Parathyroid adenoma (tissue), 2 donors: ENCODE results near the gene CORT.

Experiments
- H2AFZ ChIP-seq: fragments of 300-600 bp; sonication (generic); one replicate; pipeline ENCODE4 v1.7.0; 2017; ENCODE audit warnings: antibody characterized with exemption, mild to moderate bottlenecking
- H3K27ac ChIP-seq: fragments of 300-600 bp; sonication (generic); one replicate; pipeline ENCODE4 v1.7.0; 2017
- H3K27me3 ChIP-seq: fragments of 300-600 bp; sonication (generic); one replicate; pipeline ENCODE4 v1.7.0; 2017; ENCODE audit warnings: low read length; ENCODE audit not compliant: control insufficient read depth, insufficient read depth
- H3K36me3 ChIP-seq: fragments of 300-600 bp; sonication (generic); one replicate; pipeline ENCODE4 v1.7.0; 2017; ENCODE audit warnings: low read length; ENCODE audit not compliant: control insufficient read depth, insufficient read depth
- H3K4me1 ChIP-seq: fragments of 300-600 bp; sonication (generic); one replicate; pipeline ENCODE4 v1.7.0; 2017; ENCODE audit warnings: control low read depth
- H3K4me2 ChIP-seq: fragments of 300-600 bp; sonication (generic); one replicate; pipeline ENCODE4 v1.7.0; 2017; ENCODE audit warnings: low read length
- H3K4me3 ChIP-seq: fragments of 300-600 bp; sonication (generic); one replicate; pipeline ENCODE4 v1.7.0; 2017; ENCODE audit warnings: low read depth, low read length
- H3K79me2 ChIP-seq: fragments of 300-600 bp; sonication (generic); one replicate; pipeline ENCODE4 v1.7.0; 2017; ENCODE audit warnings: control low read depth
- H3K9ac ChIP-seq: fragments of 300-600 bp; sonication (generic); one replicate; pipeline ENCODE4 v1.7.0; 2017; ENCODE audit warnings: mild to moderate bottlenecking
- H3K9me3 ChIP-seq: fragments of 300-600 bp; sonication (generic); one replicate; pipeline ENCODE4 v1.7.0; 2017; ENCODE audit warnings: low read length; ENCODE audit not compliant: control insufficient read depth
- TF ChIP-seq, protein P1 (sequence below): fragments of 300-600 bp; sonication (generic); IDR thresholded peaks from one replicate; pipeline ENCODE4 v1.7.0; 2017; ENCODE audit warnings: antibody characterized with exemption, mild to moderate bottlenecking
- donor health status: primary hyperparathyroidism.

Gene CORT, protein sequence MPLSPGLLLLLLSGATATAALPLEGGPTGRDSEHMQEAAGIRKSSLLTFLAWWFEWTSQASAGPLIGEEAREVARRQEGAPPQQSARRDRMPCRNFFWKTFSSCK

DNA sequence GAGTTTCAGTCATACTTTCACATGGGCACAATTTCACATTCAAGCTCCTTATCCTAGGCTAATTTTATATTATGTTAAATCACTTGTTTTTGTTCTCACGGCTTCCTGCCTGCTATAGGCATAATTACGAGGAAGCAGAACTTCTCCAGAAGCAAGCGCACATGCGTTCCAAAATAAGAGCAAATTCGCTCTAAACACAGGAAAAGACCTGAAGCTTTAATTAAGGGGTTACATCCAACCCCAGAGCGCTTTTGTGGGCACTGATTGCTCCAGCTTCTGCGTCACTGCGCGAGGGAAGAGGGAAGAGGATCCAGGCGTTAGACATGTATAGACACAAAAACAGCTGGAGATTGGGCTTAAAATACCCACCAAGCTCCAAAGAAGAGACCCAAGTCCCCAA is at the start of gene CORT:
TSS of gene CORT (plus strand) at position 281 of the 400 bp plus-strand sequence. CDS start 193 bp downstream, outside the sequence.
- H3K4me3 ChIP-seq = no peak within 1 kb of the TSS
- no peak within 1 kb of the TSS for H3K27ac ChIP-seq
- H3K9me3 ChIP-seq = no peaks in the 10 kb centered on the region
- H3K4me2 ChIP-seq = no peak within 1 kb of the TSS
- H3K4me1 ChIP-seq = no peaks in the 10 kb centered on the region
- no peaks in the 10 kb centered on the region for H3K79me2 ChIP-seq
- no peaks in the 10 kb centered on the region for H3K36me3 ChIP-seq
- H3K27me3 ChIP-seq = no peaks in the 10 kb centered on the region
- TF ChIP-seq, protein P1, sequence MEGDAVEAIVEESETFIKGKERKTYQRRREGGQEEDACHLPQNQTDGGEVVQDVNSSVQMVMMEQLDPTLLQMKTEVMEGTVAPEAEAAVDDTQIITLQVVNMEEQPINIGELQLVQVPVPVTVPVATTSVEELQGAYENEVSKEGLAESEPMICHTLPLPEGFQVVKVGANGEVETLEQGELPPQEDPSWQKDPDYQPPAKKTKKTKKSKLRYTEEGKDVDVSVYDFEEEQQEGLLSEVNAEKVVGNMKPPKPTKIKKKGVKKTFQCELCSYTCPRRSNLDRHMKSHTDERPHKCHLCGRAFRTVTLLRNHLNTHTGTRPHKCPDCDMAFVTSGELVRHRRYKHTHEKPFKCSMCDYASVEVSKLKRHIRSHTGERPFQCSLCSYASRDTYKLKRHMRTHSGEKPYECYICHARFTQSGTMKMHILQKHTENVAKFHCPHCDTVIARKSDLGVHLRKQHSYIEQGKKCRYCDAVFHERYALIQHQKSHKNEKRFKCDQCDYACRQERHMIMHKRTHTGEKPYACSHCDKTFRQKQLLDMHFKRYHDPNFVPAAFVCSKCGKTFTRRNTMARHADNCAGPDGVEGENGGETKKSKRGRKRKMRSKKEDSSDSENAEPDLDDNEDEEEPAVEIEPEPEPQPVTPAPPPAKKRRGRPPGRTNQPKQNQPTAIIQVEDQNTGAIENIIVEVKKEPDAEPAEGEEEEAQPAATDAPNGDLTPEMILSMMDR = no peak
- H3K9ac ChIP-seq = no peak within 1 kb of the TSS
- no peak within 1 kb of the TSS for H2AFZ ChIP-seq

DNA sequence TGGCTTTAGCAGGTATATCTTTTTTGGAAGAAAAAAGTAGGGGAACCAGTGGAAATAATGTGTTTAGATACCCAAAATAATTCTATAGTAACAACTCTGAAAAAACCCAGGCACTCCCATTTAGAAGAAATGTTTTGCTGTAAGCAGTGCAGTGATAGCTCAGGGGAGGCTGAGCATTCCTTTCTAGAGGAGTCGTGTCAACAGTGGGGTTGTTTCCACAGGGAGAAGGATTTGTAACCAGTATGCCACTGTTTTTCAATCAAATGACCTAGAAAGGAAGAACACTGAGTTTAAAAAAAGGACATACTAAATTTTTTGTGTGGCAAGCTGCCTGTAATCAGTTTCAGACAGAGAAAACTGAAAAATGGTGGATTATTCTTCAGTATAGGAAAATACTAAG is 48.5 kb upstream of the CORT start:
- H3K9ac ChIP-seq = no peak overlapping the region
- H2AFZ ChIP-seq = no peak overlapping the region
- H3K36me3 ChIP-seq = no peaks in the 10 kb centered on the region
- H3K9me3 ChIP-seq = no peaks in the 10 kb centered on the region
- H3K79me2 ChIP-seq = no peaks in the 10 kb centered on the region
- no peaks in the 10 kb centered on the region for H3K27me3 ChIP-seq
- TF ChIP-seq, protein P1 = no peak
- H3K27ac ChIP-seq = no peak overlapping the region
- no peak overlapping the region for H3K4me2 ChIP-seq
- H3K4me1 ChIP-seq = peaks cover 6% of the 10 kb centered on the region
- H3K4me3 ChIP-seq = no peak overlapping the region

DNA sequence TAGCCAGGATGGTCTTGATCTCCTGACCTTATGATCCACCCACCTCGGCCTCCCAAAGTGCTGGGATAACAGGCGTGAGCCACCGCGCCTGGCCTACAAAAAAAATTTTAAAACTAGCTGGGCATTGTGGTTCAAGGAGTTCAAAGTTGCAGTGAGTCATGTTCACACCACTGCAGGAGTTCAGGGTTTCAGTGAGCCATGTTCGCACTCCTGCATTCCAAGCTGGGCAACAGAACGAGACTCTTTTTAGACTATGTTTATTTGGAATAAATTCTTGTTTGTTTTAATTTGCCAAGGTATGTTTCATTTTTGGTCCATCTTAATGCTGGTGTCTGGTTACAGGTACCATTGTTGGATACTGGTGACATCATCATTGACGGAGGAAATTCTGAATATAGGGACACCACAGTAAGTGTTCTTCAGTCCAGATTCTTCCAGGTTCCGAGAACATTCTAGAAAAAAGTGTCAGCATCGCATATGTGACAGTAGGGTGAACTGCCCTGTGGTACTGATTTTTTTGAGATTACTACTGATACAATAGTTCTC is 47.0 kb upstream of the CORT start:
- Histone ChIP-seq H3K9me3 (no peaks in the 10 kb centered on the region), H3K79me2 (no peaks in the 10 kb centered on the region), H3K4me1 (peaks cover 6% of the 10 kb centered on the region), H2AFZ (no peak overlapping the region), H3K27me3 (no peaks in the 10 kb centered on the region), H3K9ac (no peak overlapping the region), H3K27ac (no peak overlapping the region), H3K4me2 (no peak overlapping the region), H3K36me3 (no peaks in the 10 kb centered on the region), H3K4me3 (no peak overlapping the region)
- TF ChIP-seq, protein P1 = no peak

DNA sequence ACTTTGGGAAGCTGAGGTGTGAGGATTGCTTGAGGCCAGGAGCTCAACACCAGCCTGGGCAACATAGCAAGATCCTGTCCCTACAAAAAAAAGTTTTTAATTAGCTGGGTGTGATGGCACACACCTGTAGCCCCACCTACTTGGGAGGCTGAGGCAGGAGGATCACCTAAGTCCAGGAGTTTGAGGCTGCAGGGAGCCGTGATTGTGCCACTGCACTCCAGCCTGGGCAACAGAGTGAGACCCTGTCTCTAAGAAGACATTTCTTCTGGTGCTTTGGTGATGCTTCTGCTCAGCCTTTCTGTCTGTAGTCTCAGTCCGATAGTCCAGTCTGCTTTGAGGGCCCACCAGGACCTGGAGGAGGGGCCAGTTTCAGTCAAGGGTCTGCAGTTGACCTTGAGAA is 42.6 kb upstream of the CORT start:
- H3K4me3 ChIP-seq = no peak overlapping the region
- H3K27ac ChIP-seq = no peak overlapping the region
- TF ChIP-seq, protein P1 = no peak
- H2AFZ ChIP-seq = no peak overlapping the region
- no peak overlapping the region for H3K4me2 ChIP-seq
- no peaks in the 10 kb centered on the region for H3K4me1 ChIP-seq
- no peaks in the 10 kb centered on the region for H3K79me2 ChIP-seq
- no peaks in the 10 kb centered on the region for H3K36me3 ChIP-seq
- no peaks in the 10 kb centered on the region for H3K9me3 ChIP-seq
- H3K27me3 ChIP-seq = no peaks in the 10 kb centered on the region
- no peak overlapping the region for H3K9ac ChIP-seq
